Tibial artery (tissue), 4 donors: ENCODE data around the gene NTM.

Experiments used
- DNase-seq, 2 donors: peaks; one replicate each; pipeline ENCODE4 v3.0.0-alpha.2; 2019
- H3K27ac ChIP-seq, 2 donors: fragments of 200-600 bp; sonication (generic) in 1 of 2; 1 replicate in 1 of 2; 2 replicates in 1 of 2; pipeline ENCODE4 v1.5.1; 2018 to 2019; ENCODE audit warnings: mild to moderate bottlenecking in 1 of 2
- H3K27me3 ChIP-seq, 2 donors: fragments of 200-600 bp; sonication (generic) in 1 of 2; one replicate each; pipeline versions ENCODE4 v1.5.1 to v1.6.0; 2016 to 2019
- H3K36me3 ChIP-seq, 3 donors: fragments of 200-600 bp; sonication (generic) in 2 of 3; one replicate each; pipeline ENCODE4 v1.5.1; 2016 to 2019; ENCODE audit warnings: mild to moderate bottlenecking in 2 of 3
- H3K4me1 ChIP-seq, 4 donors: fragments of 200-600 bp; sonication (generic) in 2 of 4; 1 replicate in 3 of 4; 2 replicates in 1 of 4; pipeline ENCODE4 v1.5.1; 2016 to 2019
- H3K4me3 ChIP-seq, 2 donors: fragments of 200-600 bp; sonication (generic) in 1 of 2; 1 replicate in 1 of 2; 2 replicates in 1 of 2; pipeline ENCODE4 v1.5.1; 2018 to 2019; ENCODE audit warnings: mild to moderate bottlenecking in 2 of 2
- H3K9me3 ChIP-seq, 3 donors: fragments of 200-600 bp; sonication (generic) in 1 of 3; one replicate each; pipeline ENCODE4 v1.5.1; 2016 to 2019
- CTCF ChIP-seq, 2 experiments: fragments of 200-600 bp in 1 of 2; fragments of 450-650 bp in 1 of 2; IDR thresholded peaks; one replicate each; pipeline ENCODE4 v1.5.1; 2017 to 2019; ENCODE audit warnings: antibody characterized with exemption in 2 of 2, mild to moderate bottlenecking in 1 of 2, moderate library complexity in 1 of 2
- intact Hi-C: fragments of 100-400 bp; cut with DNase I; formaldehyde crosslinking; loops from one replicate; pipeline ENCODE4 v1.15.0; 2023; ENCODE audit warnings: low total_unique reads

The NTM gene

GRCh38 chr11:132168344-132168981 is 798.0 kb downstream of the NTM start:
- H3K4me3 ChIP-seq = no peak overlapping the region
- no peak for DNase-seq

GRCh38 chr11:132171031-132171430 is 800.6 kb downstream of the NTM start:
- no peaks in the 10 kb centered on the region for H3K36me3 ChIP-seq
- intact Hi-C loops = no loop called here
- H3K4me1 ChIP-seq = no peaks in the 10 kb centered on the region
- no peaks in the 10 kb centered on the region for H3K27me3 ChIP-seq
- H3K9me3 ChIP-seq = no peaks in the 10 kb centered on the region
- no peak overlapping the region for H3K27ac ChIP-seq
- TF ChIP-seq CTCF (IDR thresholded peaks at IDR 0.05) = no peak
- no peak for DNase-seq
- no peak overlapping the region for H3K4me3 ChIP-seq

More at GRCh38 chr11:132168344-132168981, 798.0 kb downstream of the NTM start:
- Histone ChIP-seq H3K36me3 (no peaks in the 10 kb centered on the region), H3K9me3 (no peaks in the 10 kb centered on the region), H3K27ac (no peak overlapping the region), H3K4me1 (no peaks in the 10 kb centered on the region), H3K27me3 (no peaks in the 10 kb centered on the region)
- TF ChIP-seq CTCF (IDR thresholded peaks at IDR 0.05) = no peak
- intact Hi-C loops = no loop called here

- H3K4me3 ChIP-seq = no peak overlapping the region
- TF ChIP-seq CTCF (IDR thresholded peaks at IDR 0.05) = no peak
- H3K27me3 ChIP-seq = no peaks in the 10 kb centered on the region
- no peaks in the 10 kb centered on the region for H3K36me3 ChIP-seq
- H3K9me3 ChIP-seq = no peaks in the 10 kb centered on the region
- H3K4me1 ChIP-seq = no peaks in the 10 kb centered on the region
- no peak for DNase-seq
- intact Hi-C loops = no loop called here
- H3K27ac ChIP-seq = no peak overlapping the region
These were observed 804.2 kb downstream of the NTM start for GRCh38 chr11:132174362-132175255.

DNA sequence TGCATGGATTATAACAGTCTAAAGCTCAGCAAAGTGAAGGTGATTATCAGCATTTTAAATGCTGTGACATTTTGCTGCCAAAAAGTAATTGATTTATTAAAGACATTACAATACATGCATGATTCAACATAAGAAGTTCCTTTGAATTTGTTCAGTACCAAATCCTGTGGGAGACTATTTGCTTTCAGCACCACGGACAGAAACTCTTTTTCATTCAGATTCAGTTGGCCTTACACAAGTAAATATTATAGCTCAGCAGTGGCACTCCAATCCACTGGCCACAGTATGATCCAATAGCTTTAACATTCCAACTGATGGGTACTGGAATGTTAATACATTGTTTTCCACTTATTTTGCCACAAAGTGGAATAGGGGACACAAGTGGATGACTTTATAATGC is 806.7 kb downstream of the NTM start:
- intact Hi-C loops = no loop called here
- Histone ChIP-seq H3K4me3 (no peak overlapping the region), H3K27me3 (no peaks in the 10 kb centered on the region), H3K27ac (no peak overlapping the region), H3K36me3 (no peaks in the 10 kb centered on the region), H3K9me3 (no peaks in the 10 kb centered on the region), H3K4me1 (no peaks in the 10 kb centered on the region)
- DNase-seq = no peak
- TF ChIP-seq CTCF (IDR thresholded peaks at IDR 0.05) = no peak

- DNase-seq = no peak
- no peaks in the 10 kb centered on the region for H3K27me3 ChIP-seq
- intact Hi-C loops = no loop called here
- TF ChIP-seq CTCF (IDR thresholded peaks at IDR 0.05) = no peak
- H3K27ac ChIP-seq = no peak overlapping the region
- H3K36me3 ChIP-seq = no peaks in the 10 kb centered on the region
- no peaks in the 10 kb centered on the region for H3K9me3 ChIP-seq
- H3K4me1 ChIP-seq = no peaks in the 10 kb centered on the region
- no peak overlapping the region for H3K4me3 ChIP-seq
These were observed 813.7 kb downstream of the NTM start for GRCh38 chr11:132184079-132184478.
